Gastroesophageal sphincter (tissue), 2 donors: ENCODE data around the gene EXOSC6.
"Not testable (repeated sequence)": the region's sequence is repeated elsewhere in the genome, so short reads cannot be mapped to it uniquely, and the experiment has no call there.

Experiments used
- POLR2A ChIP-seq, 2 donors: fragments of 450-650 bp; IDR thresholded peaks; one replicate each; pipeline ENCODE4 v1.6.1; 2017; ENCODE audit warnings: antibody characterized with exemption in 2 of 2, mild to moderate bottlenecking in 2 of 2, moderate library complexity in 1 of 2
- POLR2AphosphoS5 ChIP-seq: sonication (generic); formaldehyde crosslinking; IDR thresholded peaks from one replicate; pipeline ENCODE4 v1.6.1; 2017; ENCODE audit warnings: antibody characterized with exemption

DNA sequence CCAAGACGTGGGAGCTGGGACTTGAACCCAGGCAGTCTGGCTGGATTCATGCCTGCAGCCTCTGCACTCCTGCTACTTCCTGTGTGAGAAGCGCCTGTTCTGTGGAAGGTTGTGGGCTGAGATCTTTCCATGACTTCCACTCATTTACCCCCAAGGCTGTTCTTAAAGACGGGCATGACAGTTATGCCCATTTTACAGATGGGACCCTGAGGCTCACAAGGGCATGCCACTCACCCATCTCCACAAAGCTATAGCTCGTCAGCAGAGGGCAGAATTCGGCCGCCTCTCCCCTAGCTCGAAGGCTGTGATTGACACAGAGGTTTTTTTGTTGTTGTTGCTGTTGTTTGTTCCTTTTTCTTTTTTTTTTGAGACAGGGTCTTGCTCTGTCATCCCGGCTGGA, 51.7 kb downstream of the EXOSC6 start:
- not testable (repeated sequence) for TF ChIP-seq POLR2AphosphoS5; POLR2A (IDR thresholded peaks at IDR 0.05)
